Measurements from ENCODE around the gene RPTOR.

The RPTOR gene

GRCh38 chr17:80769936-80770625 lies 225.4 kb downstream of the RPTOR start:
- no peak for DNase-seq

- peak in 1 of 3 experiments; percentile 60 for DNase-seq
These were observed 226.4 kb downstream of the RPTOR start for GRCh38 chr17:80770881-80771611.

- DNase-seq, result no peak
These were observed 227.0 kb downstream of the RPTOR start for GRCh38 chr17:80771612-80772005.

- DNase-seq, result peak in 2 of 3 experiments; percentile 6 to 67
These were observed 228.2 kb downstream of the RPTOR start for GRCh38 chr17:80772906-80773242.

GRCh38 chr17:80773243-80773991 lies 228.8 kb downstream of the RPTOR start:
- peak in 1 of 3 experiments; percentile 57 for DNase-seq

- DNase-seq, result peak in 1 of 3 experiments; percentile 70
These were observed 229.5 kb downstream of the RPTOR start for GRCh38 chr17:80774146-80774545.

- peak in 2 of 3 experiments; percentile 44 to 72 for DNase-seq
These were observed 230.1 kb downstream of the RPTOR start for GRCh38 chr17:80774643-80775281.

- DNase-seq, result no peak
These were observed 231.2 kb downstream of the RPTOR start for GRCh38 chr17:80775863-80776262.

GRCh38 chr17:80777274-80777673 lies 232.6 kb downstream of the RPTOR start:
- peak in 2 of 3 experiments; percentile 14 to 36 for DNase-seq

- DNase-seq, result no peak
These were observed 234.1 kb downstream of the RPTOR start for GRCh38 chr17:80778716-80779115.

- no peak for DNase-seq
These were observed 234.7 kb downstream of the RPTOR start for GRCh38 chr17:80779336-80779735.

GRCh38 chr17:80779961-80780380 lies 235.3 kb downstream of the RPTOR start:
- DNase-seq, result no peak

- no peak for DNase-seq
These were observed 236.0 kb downstream of the RPTOR start for GRCh38 chr17:80780381-80781198.

- no peak for DNase-seq
These were observed 236.6 kb downstream of the RPTOR start for GRCh38 chr17:80781211-80781610.

- DNase-seq, result no peak
These were observed 237.2 kb downstream of the RPTOR start for GRCh38 chr17:80781807-80782277.

- DNase-seq, result no peak
These were observed 238.1 kb downstream of the RPTOR start for GRCh38 chr17:80782536-80783427.

GRCh38 chr17:80783486-80783885 lies 238.8 kb downstream of the RPTOR start:
- no peak for DNase-seq

GRCh38 chr17:80783971-80784370 lies 239.3 kb downstream of the RPTOR start:
- no peak for DNase-seq

GRCh38 chr17:80785477-80786178 lies 241.0 kb downstream of the RPTOR start:
- DNase-seq, result peak; percentile 54 to 88 (median 82)

- peak in 2 of 3 experiments; percentile 33 to 88 for DNase-seq
These were observed 241.8 kb downstream of the RPTOR start for GRCh38 chr17:80786470-80786869.

Measured in NCI-H1417 (cell line).